Measurements from ENCODE around the gene NPHS1. TPM values are rescaled to one million over a fixed set of nuclear protein-coding genes. Genes with fewer than 3 reads are reported as not detected.

NPHS1 gene
- total and polyA plus RNA-seq, 7 experiments from 2014 or later = 0.30 to 0.51 TPM; not detected in 5

DNA sequence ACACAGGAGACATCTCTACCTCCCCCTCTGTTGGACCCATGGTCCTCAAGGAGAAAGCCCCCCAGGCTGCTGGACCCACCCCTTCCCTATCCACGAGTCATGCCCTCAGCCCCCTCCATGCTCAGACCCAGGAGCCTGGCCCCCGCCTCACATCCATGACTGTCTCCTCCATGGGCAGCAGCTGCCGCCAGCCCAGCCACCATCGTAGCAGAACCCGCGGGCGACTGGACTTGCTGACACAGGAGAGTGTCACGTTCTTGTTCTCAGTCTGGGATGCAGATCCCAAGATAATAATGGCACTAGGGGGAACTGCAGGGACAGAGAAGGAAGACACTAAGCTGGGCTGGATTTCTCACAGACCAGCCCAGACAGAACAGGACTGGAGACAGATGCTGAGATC is 3.8 kb downstream of the NPHS1 start:
- no peak overlapping the region for H3K27ac ChIP-seq (ENCODE audit: low read depth, low read length)
- Mint-ChIP-seq H3K27me3 (peaks cover 47 to 81% (median 68%) of the 10 kb centered on the region in 5 donors), H3K27ac (no peak overlapping the region), H3K36me3 (peaks cover 0 to 8% (median 0%) of the 10 kb centered on the region in 5 donors), H3K9me3 (peaks cover 0 to 10% (median 0%) of the 10 kb centered on the region in 11 donors), H3K4me1 (peaks cover 11 to 28% (median 23%) of the 10 kb centered on the region in 7 donors), H3K4me3 (no peak overlapping the region)
- intact Hi-C loops (cut with micrococcal nuclease) = no loop called here
- H3K27me3 ChIP-seq (ENCODE audit: control insufficient read depth in 2 of 2, insufficient read depth in 2 of 2, low read length in 2 of 2) = peaks cover 5 to 19% of the 10 kb centered on the region in 2 donors
- H3K9me3 ChIP-seq (ENCODE audit: control insufficient read depth in 2 of 3, low read length in 3 of 3) = no peaks in the 10 kb centered on the region
- ChIA-PET POLR2A (no interaction called here), CTCF (no interaction called here)
- H3K4me1 ChIP-seq (ENCODE audit: control insufficient read depth in 2 of 2, insufficient read depth in 2 of 2, low read length in 2 of 2) = peaks cover 0 to 6% of the 10 kb centered on the region in 2 donors
- no peaks in the 10 kb centered on the region for H3K36me3 ChIP-seq (ENCODE audit: control insufficient read depth in 2 of 3, insufficient read depth in 3 of 3, low read length in 3 of 3)
- no peak overlapping the region for H3K4me3 ChIP-seq (ENCODE audit: low read length)
- ATAC-seq (no peak), DNase-seq (no peak)

DNA sequence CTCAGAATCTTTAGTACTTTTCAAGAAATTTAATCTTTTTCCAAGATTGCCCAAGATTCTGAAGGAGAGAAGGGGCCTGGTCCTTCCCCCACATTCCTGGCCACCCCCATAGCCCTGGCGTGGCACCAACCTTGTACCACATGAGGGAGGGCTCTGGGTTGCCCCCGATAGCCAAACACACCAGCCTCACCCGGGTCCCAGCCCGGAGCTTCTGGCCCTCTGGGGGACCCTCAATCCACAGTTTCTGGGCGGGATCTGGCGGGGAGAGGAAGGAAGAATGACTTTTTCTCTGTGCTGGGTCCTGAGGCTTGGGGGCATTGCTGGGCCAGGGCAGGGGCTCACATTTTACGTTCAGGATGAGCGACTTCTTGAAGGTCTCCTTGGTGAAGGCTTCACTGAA is 4.4 kb downstream of the NPHS1 start:
- no peak overlapping the region for H3K27ac Mint-ChIP-seq
- H3K9me3 Mint-ChIP-seq = peaks cover 0 to 10% (median 2%) of the 10 kb centered on the region in 11 donors
- CTCF ChIA-PET = no interaction called here

DNA sequence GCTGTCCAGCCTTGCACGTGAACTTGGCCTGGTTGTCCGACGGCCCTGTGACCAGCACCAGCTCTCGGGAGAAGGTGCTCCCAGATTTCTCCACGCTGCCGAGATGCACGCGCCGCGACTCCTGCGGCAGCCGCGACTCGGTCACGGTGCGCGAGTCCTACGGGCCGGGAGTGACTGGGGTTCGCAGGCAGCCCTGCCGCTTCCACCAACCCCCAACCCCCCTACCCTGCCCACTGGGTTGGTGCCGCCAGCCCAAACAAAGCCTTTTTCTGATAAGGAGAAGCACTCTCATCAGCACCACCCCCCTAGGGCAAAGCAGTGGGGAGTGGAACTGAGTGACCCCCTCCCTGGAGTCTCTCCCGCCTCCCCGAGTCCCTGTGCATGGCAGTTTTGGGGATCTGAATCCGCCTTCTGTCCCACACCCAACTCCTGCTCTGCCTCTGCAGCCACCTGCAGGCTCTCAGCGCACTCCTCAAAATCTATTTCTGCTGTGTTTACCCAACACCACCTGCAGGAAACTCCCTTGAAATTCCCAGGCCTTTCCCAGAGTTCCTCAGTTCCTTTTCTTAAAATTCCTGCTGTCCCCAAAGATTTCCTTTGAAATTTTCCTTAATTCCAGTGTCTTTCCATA is 6.2 kb downstream of the NPHS1 start:
- H3K27me3 ChIP-seq (ENCODE audit: control insufficient read depth in 2 of 2, insufficient read depth in 2 of 2, low read length in 2 of 2) = peaks cover 6 to 25% of the 10 kb centered on the region in 2 donors
- Mint-ChIP-seq H3K27me3 (peaks cover 56 to 85% (median 67%) of the 10 kb centered on the region in 5 donors), H3K9me3 (peaks cover 0 to 19% (median 7%) of the 10 kb centered on the region in 11 donors), H3K27ac (no peak overlapping the region), H3K4me3 (peak overlapping the region; percentile 44 to 80 (median 58)), H3K36me3 (peaks cover 0 to 14% (median 7%) of the 10 kb centered on the region in 5 donors), H3K4me1 (peaks cover 9 to 31% (median 21%) of the 10 kb centered on the region in 7 donors)
- ATAC-seq (no peak), DNase-seq (no peak)
- intact Hi-C loops (cut with micrococcal nuclease) = no loop called here
- H3K4me1 ChIP-seq (ENCODE audit: control insufficient read depth in 2 of 2, insufficient read depth in 2 of 2, low read length in 2 of 2) = peaks cover 0 to 6% of the 10 kb centered on the region in 2 donors
- ChIA-PET POLR2A (no interaction called here), CTCF (interaction anchor here (0.7 kb wide), 1 partner anchor 106 kb away, joined by 3 read pairs; no protein-coding TSS in a partner anchor)
- no peak overlapping the region for H3K4me3 ChIP-seq (ENCODE audit: low read length)
- no peaks in the 10 kb centered on the region for H3K9me3 ChIP-seq (ENCODE audit: control insufficient read depth in 2 of 3, low read length in 3 of 3)
- no peaks in the 10 kb centered on the region for H3K36me3 ChIP-seq (ENCODE audit: control insufficient read depth in 2 of 3, insufficient read depth in 3 of 3, low read length in 3 of 3)
- no peak overlapping the region for H3K27ac ChIP-seq (ENCODE audit: low read depth, low read length)

More for the DNA sequence above, 4.4 kb downstream of the NPHS1 start:
- POLR2A ChIA-PET = no interaction called here
- Histone ChIP-seq H3K4me1 (ENCODE audit: control insufficient read depth in 2 of 2, insufficient read depth in 2 of 2, low read length in 2 of 2) (peaks cover 0 to 6% of the 10 kb centered on the region in 2 donors), H3K36me3 (ENCODE audit: control insufficient read depth in 2 of 3, insufficient read depth in 3 of 3, low read length in 3 of 3) (no peaks in the 10 kb centered on the region), H3K27me3 (ENCODE audit: control insufficient read depth in 2 of 2, insufficient read depth in 2 of 2, low read length in 2 of 2) (peaks cover 6 to 25% of the 10 kb centered on the region in 2 donors), H3K4me3 (ENCODE audit: low read length) (no peak overlapping the region), H3K9me3 (ENCODE audit: control insufficient read depth in 2 of 3, low read length in 3 of 3) (no peaks in the 10 kb centered on the region), H3K27ac (ENCODE audit: low read depth, low read length) (no peak overlapping the region)
- no peak for DNase-seq
- Mint-ChIP-seq H3K4me3 (peak overlapping the region in 1 of 10 donors; percentile 38), H3K4me1 (peaks cover 9 to 31% (median 23%) of the 10 kb centered on the region in 7 donors), H3K27me3 (peaks cover 53 to 82% (median 68%) of the 10 kb centered on the region in 5 donors), H3K36me3 (peaks cover 0 to 8% (median 1%) of the 10 kb centered on the region in 5 donors)
- ATAC-seq = no peak
- intact Hi-C loops (cut with micrococcal nuclease) = no loop called here

DNA sequence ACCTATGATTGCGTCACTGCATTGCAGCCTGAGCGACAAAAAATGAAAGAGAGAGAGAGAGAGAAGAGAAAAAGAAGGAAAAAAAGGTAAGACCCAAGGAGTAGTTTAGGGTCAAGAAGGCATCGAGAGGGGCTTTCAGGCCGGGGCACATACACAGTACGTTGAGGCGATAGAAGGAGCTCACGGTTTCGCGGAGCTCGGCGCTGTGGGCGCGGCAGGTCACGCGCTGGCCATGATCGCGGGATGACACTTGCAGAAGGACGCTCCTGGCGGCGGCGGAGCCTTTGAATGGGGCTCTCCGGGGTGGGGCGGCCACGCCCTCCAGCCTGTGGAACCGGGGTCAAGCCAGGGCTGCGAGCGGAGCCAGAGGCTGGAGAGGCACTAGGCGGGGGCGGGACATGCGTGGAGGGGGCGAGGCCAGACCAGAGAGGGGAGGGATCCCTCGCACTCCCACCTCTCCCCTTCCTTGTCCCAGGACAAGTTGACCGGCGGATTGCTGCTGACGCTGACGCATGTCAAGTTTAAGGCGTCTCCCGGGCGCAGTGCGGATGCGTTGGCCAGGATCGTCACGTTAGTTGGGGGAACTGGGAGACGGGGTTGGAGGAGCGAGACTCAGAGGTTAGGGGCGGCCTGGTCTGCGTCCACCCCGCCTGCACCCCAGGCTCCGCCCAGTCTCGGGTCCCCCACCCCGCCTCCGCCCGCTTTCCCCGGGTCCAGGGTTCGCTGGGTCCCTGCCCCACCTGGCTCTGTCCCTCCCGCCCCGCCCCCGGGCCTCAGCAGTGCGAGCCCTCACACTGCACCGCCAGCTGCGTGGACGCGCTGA is 6.9 kb downstream of the NPHS1 start:
- intact Hi-C loops (cut with micrococcal nuclease) = no loop called here

GRCh38 chr19:35844482-35845214 is 7.7 kb downstream of the NPHS1 start:
- intact Hi-C loops (cut with micrococcal nuclease) = no loop called here
- Mint-ChIP-seq H3K27ac (no peak overlapping the region), H3K9me3 (peaks cover 0 to 19% (median 7%) of the 10 kb centered on the region in 11 donors), H3K36me3 (peaks cover 0 to 14% (median 7%) of the 10 kb centered on the region in 5 donors), H3K27me3 (peaks cover 49 to 72% (median 60%) of the 10 kb centered on the region in 5 donors), H3K4me1 (peaks cover 9 to 31% (median 21%) of the 10 kb centered on the region in 7 donors), H3K4me3 (peak overlapping the region; percentile 59 to 90 (median 79))
- Histone ChIP-seq H3K27ac (ENCODE audit: low read depth, low read length) (no peak overlapping the region), H3K9me3 (ENCODE audit: control insufficient read depth in 2 of 3, low read length in 3 of 3) (no peaks in the 10 kb centered on the region), H3K36me3 (ENCODE audit: control insufficient read depth in 2 of 3, insufficient read depth in 3 of 3, low read length in 3 of 3) (no peaks in the 10 kb centered on the region), H3K27me3 (ENCODE audit: control insufficient read depth in 2 of 2, insufficient read depth in 2 of 2, low read length in 2 of 2) (peaks cover 6 to 25% of the 10 kb centered on the region in 2 donors), H3K4me3 (ENCODE audit: low read length) (no peak overlapping the region), H3K4me1 (ENCODE audit: control insufficient read depth in 2 of 2, insufficient read depth in 2 of 2, low read length in 2 of 2) (peaks cover 0 to 6% of the 10 kb centered on the region in 2 donors)
- no peak for ATAC-seq
- no peak for DNase-seq
- ChIA-PET CTCF (interaction anchor here (0.6 kb wide), 1 partner anchor 41 kb away, joined by 3 read pairs; no protein-coding TSS in a partner anchor), POLR2A (no interaction called here)

More for the DNA sequence above, 6.9 kb downstream of the NPHS1 start:
- Mint-ChIP-seq H3K36me3 (peaks cover 0 to 14% (median 7%) of the 10 kb centered on the region in 5 donors), H3K27me3 (peaks cover 49 to 79% (median 60%) of the 10 kb centered on the region in 5 donors), H3K27ac (no peak overlapping the region), H3K4me1 (peaks cover 9 to 31% (median 21%) of the 10 kb centered on the region in 7 donors), H3K9me3 (peaks cover 0 to 19% (median 7%) of the 10 kb centered on the region in 11 donors), H3K4me3 (peak overlapping the region; percentile 59 to 90 (median 79))
- Histone ChIP-seq H3K27me3 (ENCODE audit: control insufficient read depth in 2 of 2, insufficient read depth in 2 of 2, low read length in 2 of 2) (peaks cover 6 to 25% of the 10 kb centered on the region in 2 donors), H3K27ac (ENCODE audit: low read depth, low read length) (no peak overlapping the region), H3K4me1 (ENCODE audit: control insufficient read depth in 2 of 2, insufficient read depth in 2 of 2, low read length in 2 of 2) (peaks cover 0 to 6% of the 10 kb centered on the region in 2 donors), H3K36me3 (ENCODE audit: control insufficient read depth in 2 of 3, insufficient read depth in 3 of 3, low read length in 3 of 3) (no peaks in the 10 kb centered on the region), H3K4me3 (ENCODE audit: low read length) (no peak overlapping the region), H3K9me3 (ENCODE audit: control insufficient read depth in 2 of 3, low read length in 3 of 3) (no peaks in the 10 kb centered on the region)
- DNase-seq (no peak), ATAC-seq (peak; percentile 40)
- CTCF ChIA-PET = interaction anchor here (0.6 kb wide), 1 partner anchor 40 kb away, joined by 3 read pairs; no protein-coding TSS in a partner anchor
- POLR2A ChIA-PET = no interaction called here
